ENCODE results near the gene RPS24. TPM values are rescaled to one million over a fixed set of nuclear protein-coding genes. Genes with fewer than 3 reads are reported as not detected.
A peak's percentile ranks its signal among the peaks of the same experiment; 100 is the strongest.

The RPS24 gene
- total RNA-seq, 1 donor from 2014 or later: 691 TPM

DNA sequence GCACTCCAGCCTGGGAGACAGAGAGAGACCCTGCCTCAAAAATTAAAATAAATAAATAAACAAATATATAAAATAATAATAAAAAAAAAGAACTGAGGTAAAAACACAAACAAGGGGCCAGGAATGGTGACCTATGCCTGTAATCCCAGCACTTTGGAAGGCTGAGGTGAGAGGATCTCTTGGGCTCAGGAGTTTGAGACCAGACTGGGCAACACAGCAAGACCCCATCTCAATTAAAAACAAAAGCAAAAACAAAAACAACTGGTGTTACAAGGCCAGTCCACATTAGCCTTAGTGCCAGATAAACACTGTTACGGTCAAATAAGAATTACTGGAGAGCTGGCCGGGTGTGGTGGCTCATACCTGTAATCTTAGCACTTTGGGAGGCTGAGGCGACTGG, 9.9 kb upstream of the RPS24 start:
- Mint-ChIP-seq H3K36me3 (ENCODE audit: unreplicated experiment) (no peaks in the 10 kb centered on the region), H3K27me3 (ENCODE audit: unreplicated experiment) (peaks cover 2% of the 10 kb centered on the region), H3K4me3 (ENCODE audit: unreplicated experiment) (no peak overlapping the region), H3K4me1 (ENCODE audit: low read depth, unreplicated experiment) (no peaks in the 10 kb centered on the region), H3K9me3 (ENCODE audit: unreplicated experiment) (peaks cover 5% of the 10 kb centered on the region), H3K27ac (ENCODE audit: unreplicated experiment) (no peak overlapping the region)
- TF ChIP-seq CTCF (IDR thresholded peaks at IDR 0.05; ENCODE audit: partially characterized antibody, unreplicated experiment): no peak
- no peak for DNase-seq

- H3K4me1 Mint-ChIP-seq (ENCODE audit: low read depth, unreplicated experiment): peaks cover 5% of the 10 kb centered on the region
- H3K4me3 Mint-ChIP-seq (ENCODE audit: unreplicated experiment): no peak overlapping the region
- TF ChIP-seq CTCF (IDR thresholded peaks at IDR 0.05; ENCODE audit: partially characterized antibody, unreplicated experiment): no peak
- H3K9me3 Mint-ChIP-seq (ENCODE audit: unreplicated experiment): peaks cover 4% of the 10 kb centered on the region
- no peak for DNase-seq
- peaks cover 2% of the 10 kb centered on the region for H3K27me3 Mint-ChIP-seq (ENCODE audit: unreplicated experiment)
- H3K36me3 Mint-ChIP-seq (ENCODE audit: unreplicated experiment): no peaks in the 10 kb centered on the region
- no peak overlapping the region for H3K27ac Mint-ChIP-seq (ENCODE audit: unreplicated experiment)
These were observed 7.8 kb upstream of the RPS24 start for GRCh38 chr10:78025685-78026364.

DNA sequence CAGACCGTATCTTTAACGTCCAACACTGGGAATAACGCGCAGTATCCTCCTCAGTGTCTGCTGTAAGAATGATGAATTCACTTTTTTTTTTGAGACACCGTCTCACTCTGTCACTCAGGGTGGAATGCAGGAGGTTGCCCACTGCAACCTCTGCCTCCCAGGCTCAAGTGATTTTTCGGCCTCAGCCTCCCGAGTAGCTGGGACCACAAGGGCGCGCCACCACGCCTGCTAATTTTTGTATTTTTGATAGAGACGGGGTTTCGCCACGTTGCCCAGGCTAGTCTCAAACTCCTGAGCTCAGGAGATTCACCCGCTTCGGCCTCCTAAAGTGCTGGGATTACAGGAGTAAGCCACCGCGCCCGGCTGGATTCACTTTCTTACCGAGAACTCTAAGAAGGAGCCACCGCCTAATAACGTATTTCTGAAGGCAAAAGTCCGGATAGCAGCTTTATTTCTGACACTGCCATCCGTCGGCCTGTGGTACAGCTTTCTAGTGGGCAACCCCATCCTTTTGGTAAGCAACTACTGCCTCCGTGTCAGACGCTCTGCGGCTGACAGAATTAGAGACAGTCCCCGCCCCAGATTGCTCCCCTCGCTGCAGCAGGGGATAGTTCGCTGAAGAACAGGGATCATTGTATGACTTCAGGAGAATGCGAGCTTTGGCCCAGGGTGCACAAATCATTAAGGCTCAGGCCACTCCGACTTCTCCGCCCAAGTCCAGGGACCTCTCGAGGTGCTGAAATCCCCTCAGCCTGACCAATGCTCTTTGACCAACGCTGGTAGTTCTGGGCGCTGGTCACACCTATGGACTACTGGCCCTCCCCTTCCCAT, 5.0 kb upstream of the RPS24 start:
- peaks cover 2% of the 10 kb centered on the region for H3K27me3 Mint-ChIP-seq (ENCODE audit: unreplicated experiment)
- no peak for TF ChIP-seq CTCF (IDR thresholded peaks at IDR 0.05; ENCODE audit: partially characterized antibody, unreplicated experiment)
- DNase-seq: peak; percentile 20

GRCh38 chr10:78029269-78030226, 4.1 kb upstream of the RPS24 start, which contains the start of gene POLR3A:
POLR3A (minus strand) TSS chr10:78029515; CDS start chr10:78029407, 108 bp downstream.
- peak; percentile 92 for DNase-seq
- TF ChIP-seq CTCF (IDR thresholded peaks at IDR 0.05; ENCODE audit: partially characterized antibody, unreplicated experiment): peak; percentile 77
- Mint-ChIP-seq H3K27me3 (ENCODE audit: unreplicated experiment) (peaks cover 2% of the 10 kb centered on the region), H3K27ac (ENCODE audit: unreplicated experiment) (peak within 1 kb of the TSS; percentile 97), H3K9me3 (ENCODE audit: unreplicated experiment) (peaks cover 4% of the 10 kb centered on the region), H3K4me1 (ENCODE audit: low read depth, unreplicated experiment) (peaks cover 6% of the 10 kb centered on the region), H3K4me3 (ENCODE audit: unreplicated experiment) (peak within 1 kb of the TSS; percentile 99), H3K36me3 (ENCODE audit: unreplicated experiment) (no peaks in the 10 kb centered on the region)

More for the DNA sequence above, 5.0 kb upstream of the RPS24 start:
- Mint-ChIP-seq H3K27ac (ENCODE audit: unreplicated experiment) (peak overlapping the region; percentile 97), H3K4me1 (ENCODE audit: low read depth, unreplicated experiment) (peaks cover 5% of the 10 kb centered on the region), H3K9me3 (ENCODE audit: unreplicated experiment) (peaks cover 4% of the 10 kb centered on the region), H3K36me3 (ENCODE audit: unreplicated experiment) (no peaks in the 10 kb centered on the region), H3K4me3 (ENCODE audit: unreplicated experiment) (peak overlapping the region; percentile 99)
